Motor neuron (in vitro differentiated cells): ENCODE measurements around the gene RTEL1. TPM values are rescaled to one million over a fixed set of nuclear protein-coding genes. Genes with fewer than 3 reads are reported as not detected.
"Not testable (repeated sequence)": the region's sequence is repeated elsewhere in the genome, so short reads cannot be mapped to it uniquely, and the experiment has no call there.

ENCODE experiments used
- ATAC-seq, 8 experiments: fragments of 200-7000 bp; cut with Tn5 transposase; replicated peaks in 6 of 8; 2 replicates each; pipeline ENCODE4 v1.8.0; 2021; ENCODE audit warnings: mild to moderate bottlenecking in 8 of 8, moderate library complexity in 8 of 8
- H3K27ac ChIP-seq, 2 donors: fragments of 250-450 bp; sonication (Bioruptor Pico); 2 replicates each; pipeline ENCODE4 v1.9.0; 2021; ENCODE audit warnings: antibody characterized with exemption in 2 of 2, mild to moderate bottlenecking in 2 of 2, moderate library complexity in 1 of 2
- H3K4me1 ChIP-seq, 2 donors: fragments of 250-450 bp; sonication (Bioruptor Pico); replicated peaks in 1 of 2; 2 replicates each; pipeline ENCODE4 v1.6.1; 2021; ENCODE audit warnings: antibody characterized with exemption in 2 of 2, mild to moderate bottlenecking in 2 of 2, moderate library complexity in 1 of 2
- H3K4me3 ChIP-seq, 5 donors: fragments of 250-450 bp; sonication (Bioruptor Pico); 2 replicates each; pipeline ENCODE4 v1.9.0; 2021; ENCODE audit warnings: antibody characterized with exemption in 5 of 5, mild to moderate bottlenecking in 5 of 5, moderate library complexity in 4 of 5
- WGBS, 10 experiments: fragments of 450-650 bp; shearing (Covaris generic); methylation state at CpG; one replicate each; pipeline ENCODE4 v1.0.0; 2022; 5-methylcytosine and 5-hydroxymethylcytosine counted together
- in situ Hi-C, 9 experiments: fragments of 400-800 bp; cut with MboI; loops; one replicate each; pipeline ENCODE4 v1.15.0; 2021; ENCODE audit warnings: low sequenced_read_pairs in 9 of 9, low pct_unique_long_range_greater_than_20kb in 2 of 9; ENCODE audit not compliant: unreplicated experiment in 9 of 9
- total RNA-seq, 8 experiments: library from RNA; unstranded; fragments of 300-600 nt; gene quantifications; 2 replicates each; pipeline versions ENCODE4 v1.2.3 to v1.2.4, GENCODE V29; 2022

The RTEL1 gene
- total RNA-seq, 8 experiments from 2014 or later: 5.9 to 30.7 (median 11.0) TPM

DNA sequence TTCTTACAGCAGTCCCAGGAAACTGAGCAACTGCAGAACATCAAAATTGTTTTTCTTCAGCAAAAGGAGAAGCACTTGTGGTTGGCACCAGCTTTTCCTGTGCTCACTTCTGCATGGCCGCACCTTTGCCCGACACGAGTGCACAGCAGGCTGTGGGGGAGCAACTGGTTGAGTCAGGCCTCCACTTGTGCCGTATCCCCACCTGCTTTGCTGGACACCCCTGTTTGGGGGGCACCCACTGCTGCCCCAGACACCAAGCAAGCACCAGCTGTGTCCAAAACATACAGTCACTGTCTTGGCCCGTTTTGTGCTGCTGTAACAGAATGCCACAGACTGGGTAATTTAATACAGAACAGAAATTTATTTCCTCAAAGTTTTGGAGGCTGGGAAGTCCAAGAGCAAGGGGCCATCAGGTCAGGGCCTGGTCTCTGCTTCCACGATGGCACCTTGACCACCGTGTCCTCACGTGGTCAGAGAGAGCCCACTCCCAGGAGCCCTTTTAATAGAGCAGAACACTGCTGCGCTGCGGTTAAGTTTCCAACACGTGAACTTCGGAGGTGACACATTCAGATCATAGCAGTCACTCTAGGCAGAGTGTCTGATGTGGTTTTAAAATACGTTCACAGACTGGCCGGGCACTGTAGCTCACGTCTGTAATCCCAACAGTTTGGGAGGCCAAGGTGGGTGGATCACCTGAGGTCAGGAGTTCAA is 22.5 kb upstream of the RTEL1 start:
- no peak for ATAC-seq
- in situ Hi-C loops: loop anchor here in 1 of 9 experiments (25.0 kb wide), 1 partner anchor 198 kb away; no protein-coding TSS in a partner anchor
- H3K4me1 ChIP-seq: peaks cover 0 to 5% of the 10 kb centered on the region in 2 donors
- no peak overlapping the region for H3K4me3 ChIP-seq
- 20 to 100% (median 84%) methylated on average over 2 to 7 of the region's 15 CpGs; no CpG with 5 or more reads in 2 of the 10 experiments for WGBS, 10 experiments
- H3K27ac ChIP-seq: no peak overlapping the region

DNA sequence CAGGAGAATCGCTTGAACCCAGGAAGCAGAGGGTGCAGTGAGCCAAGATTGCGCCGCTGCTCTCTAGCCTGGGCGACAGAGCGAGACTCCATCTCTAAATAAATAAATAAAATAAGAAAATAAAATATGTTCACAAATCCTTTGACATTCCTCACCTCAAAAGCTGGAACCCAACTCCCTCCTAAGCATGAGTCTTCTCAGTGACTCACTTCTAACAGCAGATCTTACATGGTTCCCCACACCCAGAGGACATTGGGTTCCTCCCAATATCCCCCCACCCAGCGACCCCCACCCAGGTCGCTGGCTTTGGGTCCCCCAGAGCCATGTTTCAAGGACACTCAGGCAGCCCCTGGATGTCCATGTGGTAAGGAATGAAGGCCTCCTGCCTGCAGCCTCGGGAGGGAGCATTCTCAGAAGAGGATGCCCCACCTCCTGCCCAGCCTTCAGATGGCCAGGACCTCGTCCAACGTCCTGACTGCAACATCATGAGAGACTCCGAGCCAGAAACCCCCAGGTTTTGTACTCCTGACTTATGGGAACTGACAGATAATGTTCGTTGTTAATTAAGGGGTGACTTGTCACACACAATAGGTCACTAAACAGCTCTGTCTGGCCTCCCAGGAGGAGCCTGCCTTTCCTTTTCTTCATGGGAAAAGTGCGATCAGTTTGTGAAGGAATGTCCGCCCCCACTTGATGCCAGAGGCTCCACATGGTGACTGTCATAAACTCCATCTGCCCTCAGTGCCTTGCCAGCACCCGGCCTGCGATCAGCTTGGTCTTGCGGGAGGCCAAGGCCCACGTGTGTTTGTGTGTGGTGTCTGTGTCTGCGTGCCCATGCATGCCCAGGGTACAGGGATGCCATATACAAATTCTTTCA is 21.1 kb upstream of the RTEL1 start:
- H3K4me1 ChIP-seq: peaks cover 4 to 10% of the 10 kb centered on the region in 2 donors
- no peak overlapping the region for H3K4me3 ChIP-seq
- peak in 1 of 8 experiments; percentile 38 for ATAC-seq
- 7 to 80% (median 34%) methylated on average over 2 to 9 of the region's 19 CpGs; no CpG with 5 or more reads in 5 of the 10 experiments for WGBS, 10 experiments
- in situ Hi-C loops: loop anchor here in 1 of 9 experiments (25.0 kb wide), 1 partner anchor 200 kb away; no protein-coding TSS in a partner anchor
- no peak overlapping the region for H3K27ac ChIP-seq

GRCh38 chr20:63639093-63639975 is 18.8 kb upstream of the RTEL1 start:
- Histone ChIP-seq H3K4me1 (peaks cover 13 to 18% of the 10 kb centered on the region in 2 donors), H3K4me3 (no peak overlapping the region), H3K27ac (no peak overlapping the region)
- WGBS, 10 experiments: 0 to 100% (median 94%) methylated on average over 1 to 3 of the region's 15 CpGs; no CpG with 5 or more reads in 5 of the 10 experiments
- ATAC-seq: peak in 2 of 8 experiments; percentile 12 to 25
- in situ Hi-C loops: loop anchor here in 1 of 9 experiments (25.0 kb wide), 1 partner anchor 202 kb away; no protein-coding TSS in a partner anchor

GRCh38 chr20:63640086-63640485 is 18.0 kb upstream of the RTEL1 start:
- H3K27ac ChIP-seq: no peak overlapping the region
- WGBS, 10 experiments: no CpG with 5 or more reads among the region's 8 CpGs
- no peak overlapping the region for H3K4me3 ChIP-seq
- peak in 1 of 8 experiments; percentile 3 for ATAC-seq
- peaks cover 13 to 18% of the 10 kb centered on the region in 2 donors for H3K4me1 ChIP-seq
- in situ Hi-C loops: loop anchor here in 1 of 9 experiments (25.0 kb wide), 1 partner anchor 203 kb away; no protein-coding TSS in a partner anchor

DNA sequence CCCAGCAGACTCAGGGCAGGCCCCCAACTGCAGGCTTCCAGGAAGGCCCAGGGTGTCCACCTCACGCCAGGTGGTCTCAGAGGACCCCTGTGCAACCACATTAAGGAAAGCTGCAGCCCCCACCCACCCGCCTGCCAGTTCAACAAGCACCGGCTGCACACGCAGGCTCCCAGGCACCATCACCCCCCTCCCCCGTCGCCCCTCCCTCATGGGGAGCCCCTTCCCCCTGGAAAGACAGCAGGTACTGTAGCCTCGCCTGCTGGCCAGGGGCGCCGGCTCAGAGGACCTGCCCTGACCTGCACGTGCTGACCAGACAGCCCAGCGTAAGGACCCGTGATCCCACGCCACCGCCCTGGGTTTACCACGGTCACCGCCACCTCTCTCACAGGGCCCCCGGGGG is 17.4 kb upstream of the RTEL1 start:
- peaks cover 13 to 18% of the 10 kb centered on the region in 2 donors for H3K4me1 ChIP-seq
- not testable (repeated sequence) for H3K27ac ChIP-seq, ATAC-seq, H3K4me3 ChIP-seq
- in situ Hi-C loops: loop anchor here in 1 of 9 experiments (25.0 kb wide), 1 partner anchor 203 kb away; no protein-coding TSS in a partner anchor
- no CpG with 5 or more reads among the region's 17 CpGs for WGBS, 10 experiments

GRCh38 chr20:63641146-63641791 is 16.8 kb upstream of the RTEL1 start:
- in situ Hi-C loops: loop anchor here in 1 of 9 experiments (25.0 kb wide), 1 partner anchor 204 kb away; no protein-coding TSS in a partner anchor
- ATAC-seq: peak in 5 of 8 experiments; percentile 8 to 44 (median 39)
- WGBS, 10 experiments: no CpG with 5 or more reads among the region's 47 CpGs
- Histone ChIP-seq H3K4me3 (peak overlapping the region; percentile 21 to 33 (median 27)), H3K4me1 (peaks cover 13 to 18% of the 10 kb centered on the region in 2 donors), H3K27ac (peak overlapping the region in 1 of 2 donors; percentile 29)

GRCh38 chr20:63641792-63642523 is 16.2 kb upstream of the RTEL1 start:
- H3K27ac ChIP-seq: peak overlapping the region in 1 of 2 donors; percentile 71

GRCh38 chr20:63642527-63643247 is 15.4 kb upstream of the RTEL1 start:
- ATAC-seq: peak in 3 of 8 experiments; percentile 5 to 39 (median 38)
- in situ Hi-C loops: loop anchor here in 1 of 9 experiments (25.0 kb wide), 1 partner anchor 205 kb away; no protein-coding TSS in a partner anchor
- H3K27ac ChIP-seq: peak overlapping the region; percentile 20 to 71
- peak overlapping the region; percentile 23 to 44 (median 35) for H3K4me3 ChIP-seq
- WGBS, 10 experiments: 60% methylated on average over 2 of the region's 29 CpGs; no CpG with 5 or more reads in 9 of the 10 experiments
- H3K4me1 ChIP-seq: peaks cover 13% of the 10 kb centered on the region in 2 donors

More at GRCh38 chr20:63641792-63642523, 16.2 kb upstream of the RTEL1 start:
- Histone ChIP-seq H3K4me1 (peaks cover 13 to 18% of the 10 kb centered on the region in 2 donors), H3K4me3 (peak overlapping the region; percentile 26 to 44 (median 35))
- in situ Hi-C loops: loop anchor here in 1 of 9 experiments (25.0 kb wide), 1 partner anchor 205 kb away; no protein-coding TSS in a partner anchor
- WGBS, 10 experiments: no CpG with 5 or more reads among the region's 86 CpGs
- peak; percentile 51 to 94 (median 88) for ATAC-seq

- in situ Hi-C loops: loop anchor here in 1 of 9 experiments (25.0 kb wide), 1 partner anchor 206 kb away; no protein-coding TSS in a partner anchor
- H3K4me1 ChIP-seq: peaks cover 13% of the 10 kb centered on the region in 2 donors
- H3K27ac ChIP-seq: no peak overlapping the region
- no peak for ATAC-seq
- WGBS, 10 experiments: 70 to 100% (median 86%) methylated on average over 1 to 7 of the region's 10 CpGs; no CpG with 5 or more reads in 5 of the 10 experiments
- no peak overlapping the region for H3K4me3 ChIP-seq
Observed at GRCh38 chr20:63643499-63643898, 14.6 kb upstream of the RTEL1 start.

DNA sequence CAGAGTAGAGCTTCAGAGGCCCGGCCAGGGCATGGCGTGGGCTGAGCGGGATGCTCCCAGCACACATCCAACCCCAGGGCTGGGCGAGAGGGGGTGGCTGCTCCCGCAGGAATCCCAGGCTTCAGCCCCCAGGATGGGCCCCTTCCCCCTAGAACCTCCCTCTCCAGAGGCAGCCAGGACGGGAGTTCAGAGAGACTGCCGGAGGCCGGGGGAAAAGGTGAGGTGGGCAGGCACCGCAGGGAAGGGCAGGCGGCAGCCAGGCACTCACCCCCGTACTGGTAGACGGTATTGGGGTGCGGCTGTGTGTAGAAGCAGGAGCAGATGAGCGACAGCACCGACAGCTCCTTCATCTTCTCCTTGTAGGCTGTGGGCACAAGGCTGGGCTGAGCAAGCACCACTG is 14.2 kb upstream of the RTEL1 start:
- in situ Hi-C loops: loop anchor here in 1 of 9 experiments (25.0 kb wide), 1 partner anchor 207 kb away; no protein-coding TSS in a partner anchor
- no CpG with 5 or more reads among the region's 15 CpGs for WGBS, 10 experiments
- H3K4me3 ChIP-seq: no peak overlapping the region
- no peak overlapping the region for H3K27ac ChIP-seq
- no peak for ATAC-seq
- H3K4me1 ChIP-seq: peaks cover 13% of the 10 kb centered on the region in 2 donors
